GM18511 (cell line): Measurements from ENCODE around the gene PFKFB2.

Experiments used
- ATAC-seq: cut with Tn5 transposase; IDR thresholded peaks from one replicate; pipeline ENCODE4 v1.9.1; 2021; ENCODE audit warnings: mild to moderate bottlenecking, moderate library complexity; ENCODE audit not compliant: unreplicated experiment

The PFKFB2 gene

DNA sequence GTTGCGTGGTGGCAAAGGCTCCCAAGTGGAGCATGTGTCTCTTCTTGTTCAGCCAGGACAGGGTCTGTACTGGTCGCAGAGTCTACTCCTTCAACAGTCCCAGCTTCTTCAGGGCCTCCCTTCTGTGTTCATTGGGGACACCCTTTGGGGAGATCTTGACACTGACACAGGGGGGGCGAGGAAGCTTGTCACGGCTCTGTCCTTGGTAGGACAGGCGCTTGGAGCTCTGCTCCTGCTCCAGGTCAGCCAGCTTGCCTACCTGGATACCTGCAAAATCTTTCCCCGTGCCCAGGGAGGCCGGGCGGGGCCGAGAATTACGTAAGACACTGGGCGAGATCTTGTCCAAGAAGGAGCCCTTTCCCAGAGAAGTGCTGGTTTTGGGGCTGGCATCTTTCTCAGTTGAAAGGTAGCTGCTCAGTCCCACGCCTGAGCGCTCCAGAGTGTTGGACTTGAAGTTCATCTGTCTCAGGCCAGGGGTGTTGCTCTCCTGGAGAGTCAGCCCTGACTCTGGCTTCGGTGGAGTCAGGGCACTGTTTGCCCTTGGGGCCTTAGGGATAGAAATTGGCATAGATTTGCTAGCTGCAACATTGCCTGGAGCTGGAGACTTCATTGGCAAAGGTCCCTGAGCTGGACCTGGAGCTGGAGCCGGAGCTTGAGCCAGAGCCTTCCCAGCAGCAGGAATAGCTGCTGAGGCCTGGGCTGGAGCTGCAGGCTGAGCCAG, 31.0 kb upstream of the PFKFB2 start:
- ATAC-seq: no peak

DNA sequence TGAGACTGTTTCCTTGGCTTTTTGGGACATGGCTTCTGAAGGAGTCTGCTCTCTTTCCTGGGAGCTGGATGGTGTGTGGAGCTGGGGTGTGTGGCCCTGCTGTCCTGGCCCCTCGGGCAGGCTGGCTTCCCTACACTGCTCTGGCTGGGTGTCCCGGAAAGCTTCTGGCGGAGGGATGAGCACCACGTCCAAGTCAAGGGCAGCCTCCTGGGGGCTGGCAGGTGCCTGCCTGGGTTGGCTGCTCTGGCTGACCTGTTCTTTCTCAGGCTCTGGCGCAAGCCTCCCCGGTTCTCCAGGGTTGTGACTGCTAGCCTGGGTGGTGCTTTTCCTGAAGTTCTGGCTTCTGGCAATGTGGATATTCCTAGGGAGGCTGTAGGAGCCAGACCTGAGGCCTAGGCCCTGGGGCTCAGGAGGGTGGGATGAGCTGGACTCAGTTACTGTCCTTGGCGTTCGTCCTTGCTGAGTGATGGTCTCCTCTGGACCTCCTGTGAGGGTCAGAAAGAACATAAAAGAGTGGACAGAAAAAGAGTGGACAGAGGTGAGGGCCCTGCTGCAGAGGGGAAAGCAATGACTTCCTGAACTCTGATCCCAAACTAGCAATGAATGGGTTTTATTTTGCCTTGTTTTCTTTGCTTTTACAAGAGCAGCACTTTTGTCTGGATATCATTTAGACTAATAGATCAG, 29.9 kb upstream of the PFKFB2 start:
- ATAC-seq: no peak

DNA sequence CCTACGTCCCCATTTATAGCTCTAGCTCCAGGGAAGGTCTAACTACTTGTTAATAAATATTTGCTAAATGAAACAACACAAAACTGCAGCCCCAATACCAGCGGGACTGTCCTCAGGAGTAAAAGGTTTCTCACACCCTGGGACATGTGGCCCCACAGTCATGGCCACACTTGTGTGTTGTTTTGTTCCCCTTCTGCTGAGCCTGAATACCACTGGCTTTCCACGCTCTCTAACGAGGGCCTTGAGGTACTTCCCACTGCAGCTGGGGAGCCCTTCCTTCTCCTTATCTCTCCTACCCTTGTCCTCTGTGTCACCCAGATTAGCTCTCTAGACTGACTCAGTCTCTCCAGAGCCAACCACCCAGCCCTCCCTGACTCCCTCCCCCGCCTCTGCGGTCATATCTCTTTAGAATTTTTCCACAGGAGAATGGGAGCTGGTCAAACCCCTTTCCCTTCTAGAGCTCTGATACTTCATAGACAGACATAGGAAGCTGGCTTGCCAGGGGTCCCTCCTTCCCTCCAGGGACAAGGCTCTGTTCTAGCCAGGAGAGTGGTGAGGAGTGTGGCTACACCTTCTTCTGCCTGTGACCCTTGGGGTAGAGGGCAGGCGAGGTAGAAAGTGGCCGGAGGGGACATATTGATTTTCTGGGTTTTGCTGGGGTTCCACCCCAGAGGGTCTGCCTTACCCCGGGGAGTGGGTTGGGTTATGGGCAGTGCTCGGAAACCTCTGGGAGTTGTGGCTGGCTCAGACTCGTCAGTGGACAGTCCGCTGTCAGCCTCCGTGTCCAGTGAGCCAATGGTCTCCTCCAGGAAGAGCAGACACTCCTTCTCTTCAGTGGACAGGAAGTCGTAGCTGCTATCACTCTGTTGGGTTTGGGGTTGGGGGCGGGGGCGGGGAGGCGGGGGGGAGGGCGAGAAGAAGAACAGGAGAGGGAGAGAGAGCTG, 28.6 kb upstream of the PFKFB2 start:
- ATAC-seq: no peak

DNA sequence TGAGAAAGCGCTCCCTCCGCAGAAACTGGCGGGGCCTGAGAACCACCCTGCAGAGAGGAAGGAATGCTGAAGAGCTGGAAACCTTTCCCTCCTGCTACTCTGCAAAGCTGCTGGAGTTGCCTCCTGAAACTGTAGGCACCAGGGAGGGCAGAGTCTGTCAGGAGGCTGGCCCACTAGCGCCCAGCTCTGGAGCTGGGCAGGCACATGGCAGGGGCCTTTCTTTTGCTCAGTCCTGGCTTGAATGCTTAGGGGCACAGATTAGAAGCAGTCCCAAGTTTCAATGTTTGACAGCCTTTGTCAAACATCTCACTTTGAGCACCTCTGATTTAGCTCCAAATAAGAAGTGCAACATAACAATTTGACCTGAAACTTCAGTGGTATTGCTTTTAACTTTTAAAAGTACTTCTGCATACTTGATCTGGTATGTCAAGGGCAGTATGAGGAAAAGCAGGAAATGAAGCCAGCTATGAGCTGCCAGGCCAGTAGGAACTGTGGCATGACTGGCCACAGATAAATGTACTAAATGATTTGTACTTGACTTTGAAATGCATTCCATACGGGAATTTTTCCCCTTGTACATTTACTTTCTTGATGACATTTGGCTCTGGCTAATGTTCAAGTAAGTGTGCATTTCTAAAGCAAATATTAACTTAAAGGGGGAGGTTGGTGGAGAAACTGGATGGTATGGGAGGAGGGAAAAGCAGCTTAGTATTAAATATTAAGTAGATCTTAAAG, 27.8 kb upstream of the PFKFB2 start:
- ATAC-seq: no peak

DNA sequence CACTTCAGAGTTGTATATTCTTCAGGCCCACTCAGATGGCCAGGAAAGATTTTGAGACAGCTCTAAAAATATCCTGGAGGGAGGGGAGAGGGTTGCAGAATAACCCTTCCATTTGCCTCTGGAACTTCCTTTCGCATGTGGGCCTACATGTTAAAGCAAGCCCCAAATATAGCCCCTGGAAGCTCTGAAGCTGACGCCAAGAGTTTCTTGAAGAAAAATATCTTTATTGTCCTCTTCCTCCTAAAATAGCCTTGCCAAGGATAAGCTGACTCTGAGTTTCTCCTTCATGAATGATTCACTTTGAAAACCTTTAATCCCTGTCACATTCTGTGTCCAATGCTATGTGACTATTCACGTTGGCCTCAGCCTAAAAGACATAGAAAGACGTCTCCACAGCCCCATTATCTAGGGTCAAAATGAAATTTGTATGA, 27.0 kb upstream of the PFKFB2 start:
- no peak for ATAC-seq

DNA sequence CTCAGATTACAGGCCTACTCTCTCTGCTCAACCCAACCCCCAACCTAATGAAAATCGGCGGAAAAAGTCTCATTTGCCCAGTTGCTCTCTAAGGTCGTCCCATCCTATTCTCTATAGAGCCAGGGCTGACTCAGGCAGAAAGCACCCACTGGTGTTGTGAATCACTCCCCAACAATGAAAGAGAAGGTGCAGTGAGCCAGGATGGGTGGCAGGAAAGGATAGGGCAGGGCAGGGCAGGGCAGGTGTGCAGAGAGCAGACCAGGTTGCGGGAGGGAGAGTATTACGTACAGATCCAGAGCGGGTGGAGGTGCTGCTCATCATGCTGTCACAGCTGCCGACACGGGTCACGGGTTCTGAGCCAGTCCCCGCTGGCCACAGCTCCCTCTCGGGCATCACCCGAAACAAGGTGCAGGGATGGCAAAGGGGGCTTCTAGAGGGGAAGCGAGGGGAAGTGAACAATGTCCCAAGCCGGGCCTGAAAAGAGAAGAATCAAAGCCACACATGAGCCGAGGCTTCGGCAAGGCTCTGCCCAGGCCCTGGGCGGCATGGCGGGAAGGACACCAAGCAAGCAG, 25.8 kb upstream of the PFKFB2 start:
- ATAC-seq: no peak

DNA sequence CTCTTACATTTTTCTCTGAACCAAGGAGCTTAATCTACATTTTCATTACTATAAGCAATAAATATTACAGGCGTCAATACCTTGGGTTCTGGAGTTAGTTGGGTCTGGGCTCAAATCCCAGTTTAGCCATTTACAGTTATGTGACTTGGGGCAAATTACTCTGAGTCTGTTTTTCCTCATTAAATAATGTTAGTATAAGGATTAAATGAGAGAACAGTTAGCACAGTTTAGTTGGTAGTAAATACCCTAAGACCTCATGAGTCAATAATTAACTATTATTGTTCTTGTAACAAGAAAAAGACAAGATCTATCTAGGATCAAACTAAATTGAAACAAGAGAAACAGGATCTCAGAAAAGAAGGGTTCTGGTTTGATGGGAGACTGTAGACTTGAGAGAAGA, 25.2 kb upstream of the PFKFB2 start:
- ATAC-seq: no peak

DNA sequence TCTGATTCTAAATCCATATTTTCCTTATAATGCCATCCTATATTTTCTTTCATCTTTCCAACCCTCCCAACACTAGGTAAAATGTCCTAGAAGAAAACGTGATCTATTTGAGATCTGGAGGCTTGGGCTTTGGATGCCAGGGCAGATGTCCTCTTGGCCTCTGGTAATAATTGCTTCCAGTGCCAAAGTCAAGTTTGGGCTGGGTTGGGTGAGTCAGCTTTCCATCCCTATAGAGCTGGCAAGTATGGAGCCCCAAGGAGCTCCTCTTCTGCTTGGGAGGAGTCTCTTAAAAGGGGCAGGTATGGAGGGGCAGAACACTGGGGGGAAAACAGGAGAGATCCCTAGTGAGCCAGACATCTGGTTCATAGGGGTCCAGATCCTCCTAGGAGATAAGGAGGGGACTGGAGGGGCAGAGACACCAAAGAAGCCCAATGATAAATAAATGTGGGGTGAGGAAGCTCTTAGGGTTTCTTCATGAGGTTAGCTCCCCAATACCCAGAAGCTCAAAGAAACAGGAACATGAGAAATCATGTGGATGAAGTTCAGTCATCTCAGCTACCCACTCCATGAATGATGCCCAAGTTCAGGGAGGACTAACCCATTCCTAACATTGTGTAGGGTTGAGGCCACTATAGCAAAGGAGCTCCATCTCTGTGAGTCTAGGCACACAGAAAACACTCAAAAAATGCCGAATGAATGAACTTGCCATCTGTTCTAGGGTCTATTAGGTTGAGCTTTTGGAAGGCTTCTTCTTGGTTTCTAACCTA, 24.0 kb upstream of the PFKFB2 start:
- no peak for ATAC-seq

DNA sequence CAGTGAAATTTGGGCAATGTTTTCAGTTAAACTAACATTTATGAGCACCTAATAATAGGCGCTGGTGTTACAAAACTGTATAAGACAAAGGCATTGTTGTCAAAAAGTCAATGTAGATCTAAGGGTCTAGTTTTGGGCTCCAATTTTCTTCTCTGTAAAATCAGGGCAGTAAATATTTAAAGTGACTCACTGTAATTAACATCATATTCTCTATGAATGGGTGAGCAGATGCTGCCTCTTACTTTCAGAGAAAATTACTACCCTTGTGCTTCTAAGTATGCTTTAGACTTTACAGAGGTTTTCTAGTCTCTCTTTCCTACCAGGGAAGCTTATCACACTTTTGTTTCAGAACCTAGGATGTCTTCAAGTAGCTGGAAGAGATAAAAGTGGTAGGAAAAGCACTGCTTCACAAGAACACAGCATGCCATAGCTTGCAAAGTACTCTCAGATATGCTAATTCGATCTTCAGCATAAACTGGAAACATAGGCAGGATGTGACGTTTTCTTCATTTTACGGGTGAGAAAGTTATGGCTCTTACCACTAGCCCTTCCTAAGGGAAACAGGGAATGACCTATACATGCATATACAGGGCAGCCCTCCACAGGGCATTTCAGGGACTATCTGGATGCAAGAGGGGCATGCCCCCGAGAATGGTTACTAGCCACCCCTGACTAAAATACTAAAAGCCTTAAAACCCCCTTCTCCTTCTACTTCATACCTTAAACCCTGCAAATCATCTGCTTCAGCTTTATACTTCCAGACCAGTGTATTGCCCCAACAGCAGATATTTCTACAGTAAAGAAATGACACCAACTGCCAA, 23.2 kb upstream of the PFKFB2 start:
- no peak for ATAC-seq

DNA sequence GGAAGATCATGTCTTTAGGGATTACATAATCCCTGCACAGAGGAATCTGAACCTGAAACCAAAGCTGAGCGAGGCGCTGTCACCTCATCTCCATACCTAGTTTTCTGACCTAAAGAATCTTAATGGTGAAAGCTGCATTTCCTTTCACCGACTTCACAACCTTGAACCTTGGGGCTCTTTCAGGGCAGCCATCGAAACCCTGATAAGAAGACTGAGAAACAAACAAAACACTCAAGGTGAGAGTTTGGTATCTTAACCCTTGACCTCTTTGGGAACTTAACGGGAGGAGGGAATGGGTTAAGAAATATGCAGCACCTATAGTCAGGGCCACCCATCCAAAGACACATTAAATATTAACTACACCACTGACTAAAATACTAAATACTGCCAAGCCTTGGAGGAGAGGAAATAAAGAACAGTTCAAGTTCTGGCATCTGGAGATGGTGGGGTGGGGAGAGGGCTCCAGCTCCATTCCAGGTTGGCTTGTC, 22.5 kb upstream of the PFKFB2 start:
- ATAC-seq: no peak

DNA sequence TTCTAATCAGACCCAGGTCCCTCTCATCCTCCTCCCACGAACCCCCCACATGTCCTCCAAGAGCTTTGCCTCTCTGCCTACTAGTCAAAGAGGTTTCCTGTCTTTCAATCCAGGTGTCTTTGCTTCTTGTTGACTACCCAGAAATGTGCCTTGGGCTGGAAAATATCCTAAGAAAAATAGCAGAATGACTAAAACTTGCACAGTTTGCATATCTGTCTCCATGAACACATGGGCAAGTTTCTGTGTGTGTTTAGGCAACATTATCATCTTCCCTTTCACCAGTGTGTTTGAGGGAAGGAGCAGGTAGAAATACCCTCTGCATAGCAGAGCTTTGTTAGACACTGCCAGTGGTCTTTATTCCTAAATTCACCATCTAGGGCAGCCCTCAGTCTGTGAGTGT, 22.1 kb upstream of the PFKFB2 start:
- ATAC-seq: no peak

DNA sequence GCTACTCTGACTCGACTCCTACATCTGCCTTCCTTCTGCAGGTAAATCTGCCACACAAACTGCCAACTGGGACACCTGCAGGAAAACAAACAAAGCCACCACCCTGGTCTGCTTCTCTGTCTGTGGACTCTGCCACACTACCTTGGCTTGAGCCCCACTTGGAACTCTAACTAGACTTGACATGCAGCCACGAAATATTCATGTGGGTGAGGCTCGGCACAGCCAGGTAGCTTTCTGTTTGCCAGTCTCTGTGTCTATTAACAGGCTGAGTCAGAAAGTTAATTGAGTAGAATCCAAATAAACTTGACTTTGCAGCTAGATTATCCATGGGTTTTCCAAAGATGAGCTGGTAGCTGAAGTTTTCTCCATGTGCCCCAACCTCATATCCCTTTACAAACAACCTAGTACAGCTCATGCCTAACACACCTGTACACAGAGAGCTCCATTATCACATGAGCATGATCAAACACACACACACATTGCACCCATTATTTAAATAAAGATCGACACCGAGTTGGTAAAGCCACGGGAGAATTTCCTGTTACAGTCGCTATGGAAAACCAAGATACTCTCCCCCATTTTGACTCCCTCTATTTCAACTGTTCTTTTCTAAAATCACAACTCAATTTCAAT, 21.3 kb upstream of the PFKFB2 start:
- no peak for ATAC-seq

DNA sequence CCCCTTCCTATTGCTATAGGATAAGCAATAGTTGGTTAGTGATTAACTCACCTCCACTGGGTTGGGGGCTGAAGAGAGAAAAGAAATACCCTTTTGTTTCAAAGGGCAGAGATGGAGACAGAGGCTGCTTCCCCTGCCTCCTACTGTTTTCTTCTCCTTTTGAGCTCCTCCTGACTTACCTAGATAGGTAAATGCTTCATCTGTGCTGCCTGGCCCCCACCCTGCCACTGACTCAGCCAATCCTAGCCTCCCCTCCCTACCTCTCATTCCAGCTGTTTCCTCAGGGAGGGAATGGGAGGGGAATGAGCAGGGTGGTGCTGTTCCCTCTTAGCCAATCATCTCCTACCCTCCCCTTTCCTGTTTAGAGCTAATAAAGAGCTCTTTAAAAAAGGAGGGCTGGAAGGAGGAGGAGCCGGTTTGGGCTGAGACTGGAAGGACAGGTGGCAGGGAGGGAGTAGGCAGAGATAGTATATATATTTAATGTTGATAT, 20.5 kb upstream of the PFKFB2 start, which contains the start of gene C1orf116:
TSS of gene C1orf116 (minus strand) at position 229 of the 490 bp plus-strand sequence. CDS start 5,158 bp downstream, outside the sequence.
- no peak for ATAC-seq

DNA sequence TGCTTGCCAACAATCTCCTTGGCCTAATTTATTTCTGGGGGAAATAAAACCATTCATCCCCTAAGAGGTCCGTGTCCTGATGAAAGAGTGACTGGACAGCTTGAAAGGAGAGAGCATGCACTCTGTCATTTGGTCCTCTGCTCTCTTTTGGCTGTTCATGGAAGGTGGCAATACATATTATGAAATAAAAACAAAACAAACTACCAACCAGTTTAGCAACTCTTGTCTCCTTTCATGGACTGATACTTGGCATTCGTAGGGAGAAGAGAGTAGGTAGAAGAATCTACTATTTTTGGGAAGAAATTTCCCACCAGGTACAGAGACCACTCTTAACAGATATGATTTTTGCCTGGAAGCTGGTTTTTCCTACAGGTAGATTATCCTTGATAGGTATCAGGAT, 19.8 kb upstream of the PFKFB2 start:
- ATAC-seq: no peak

DNA sequence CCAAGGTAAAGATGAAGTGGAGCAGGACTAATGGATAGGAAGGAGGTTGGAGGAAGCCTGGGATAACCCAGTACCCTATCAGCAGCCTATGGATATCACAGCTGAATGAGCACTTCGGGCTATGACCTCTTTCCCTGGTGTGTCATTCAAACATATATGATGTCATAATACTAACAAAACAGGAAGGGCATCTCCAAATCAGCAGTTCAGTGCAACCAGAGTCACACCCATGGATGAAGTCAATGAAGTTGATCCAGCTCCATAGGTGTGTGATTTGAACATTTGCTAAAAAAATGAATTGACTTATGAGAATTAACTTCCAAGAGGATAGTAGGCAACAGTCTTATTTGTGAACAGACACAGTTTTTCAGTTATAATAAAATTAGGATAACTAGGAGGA, 18.9 kb upstream of the PFKFB2 start:
- ATAC-seq: no peak

DNA sequence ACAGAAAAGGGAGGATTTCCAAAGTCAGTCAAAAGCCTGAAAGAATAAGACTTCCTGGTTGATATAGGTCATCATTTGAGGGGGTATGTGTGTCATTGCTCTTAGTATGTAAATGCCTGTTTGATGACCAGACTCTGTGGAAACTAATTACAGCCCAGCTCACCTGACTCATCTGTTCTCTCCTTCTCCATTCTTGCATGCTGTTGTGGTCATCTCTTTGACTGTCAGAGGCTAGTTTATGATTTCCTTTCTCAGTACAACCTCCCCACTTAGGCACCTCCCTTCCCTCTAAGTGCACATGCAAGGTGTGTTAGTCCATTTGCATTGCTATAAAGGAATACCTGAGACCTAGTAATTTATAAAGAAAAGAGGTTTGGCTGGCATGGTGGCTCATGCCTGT, 18.1 kb upstream of the PFKFB2 start:
- no peak for ATAC-seq

DNA sequence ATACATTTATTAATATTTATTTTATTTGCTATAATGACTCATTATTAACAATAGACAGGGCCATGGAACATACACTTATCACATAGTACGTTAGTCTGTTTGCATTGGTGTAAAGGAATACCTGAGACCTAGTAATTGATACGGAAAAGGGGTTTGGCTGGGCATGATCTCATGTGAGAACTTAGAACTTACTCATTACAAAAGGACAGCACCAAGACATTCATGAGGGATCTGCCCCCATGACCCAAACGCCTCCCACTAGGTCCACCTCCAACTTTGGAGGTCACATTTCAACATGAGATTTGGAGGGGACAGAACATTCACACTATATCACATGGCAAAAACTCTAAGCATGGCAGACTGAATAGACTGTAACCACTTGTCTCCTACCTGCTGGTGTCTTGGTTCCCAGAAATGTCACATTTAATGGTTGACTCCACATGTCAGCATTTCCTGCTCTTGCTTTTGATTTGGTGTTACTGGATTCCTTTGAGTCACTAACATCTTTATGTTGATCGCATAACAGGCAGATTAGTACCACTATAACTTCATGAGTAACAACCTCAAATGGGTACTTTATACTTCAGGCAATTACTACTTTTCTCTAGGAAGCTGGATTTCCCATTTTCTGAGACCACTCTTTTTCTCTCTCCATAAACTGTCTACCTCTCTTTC, 17.1 kb upstream of the PFKFB2 start:
- ATAC-seq: no peak
